SU-DHL-6 (cell line): ENCODE results near the gene ACAN.

ENCODE experiments used
- H2AFZ ChIP-seq: fragments of 200-600 bp; sonication (generic); 2 replicates; pipeline ENCODE4 v1.6.1; 2014; ENCODE audit warnings: low read depth, mild to moderate bottlenecking, moderate library complexity, mixed read lengths, antibody characterized with exemption, low read length; ENCODE audit not compliant: severe bottlenecking
- H3F3A ChIP-seq: fragments of 200-600 bp; shearing (Covaris generic); 2 replicates; pipeline ENCODE4 v1.6.0; 2016; ENCODE audit warnings: antibody characterized with exemption, mild to moderate bottlenecking; ENCODE audit not compliant: insufficient read depth
- H3K27ac ChIP-seq: fragments of 200-600 bp; sonication (generic); 2 replicates; pipeline ENCODE4 v1.5.1; 2016; ENCODE audit warnings: low read depth, mild to moderate bottlenecking, low read length, moderate library complexity, mixed read lengths
- H3K27me3 ChIP-seq: fragments of 200-600 bp; sonication (generic), shearing (Covaris generic); 2 replicates; pipeline ENCODE4 v1.6.0; 2014; ENCODE audit warnings: mild to moderate bottlenecking, low read length
- H3K36me3 ChIP-seq: fragments of 200-600 bp; sonication (generic); 2 replicates; pipeline ENCODE4 v1.6.1; 2014; ENCODE audit warnings: mild to moderate bottlenecking, low read length, mixed read lengths
- H3K4me2 ChIP-seq: fragments of 300-600, 200-600 bp; shearing (Covaris generic), sonication (generic); 2 replicates; pipeline ENCODE4 v1.6.0; 2014; ENCODE audit warnings: low read length, low read depth, mild to moderate bottlenecking; ENCODE audit not compliant: poor library complexity, severe bottlenecking
- H3K4me3 ChIP-seq: fragments of 200-600 bp; sonication (generic); 2 replicates; pipeline ENCODE4 v1.5.1; 2014; ENCODE audit warnings: antibody characterized with exemption, low read length, mild to moderate bottlenecking, mixed read lengths; ENCODE audit not compliant: insufficient read depth, poor library complexity, severe bottlenecking
- H3K79me2 ChIP-seq: fragments of 200-600 bp; sonication (generic); 2 replicates; pipeline ENCODE4 v1.6.1; 2014; ENCODE audit warnings: mild to moderate bottlenecking, low read length, moderate library complexity; ENCODE audit not compliant: insufficient read depth
- H3K9ac ChIP-seq: fragments of 200-600 bp; sonication (generic); 2 replicates; pipeline ENCODE4 v1.7.0; 2014; ENCODE audit warnings: mild to moderate bottlenecking, low read length
- H3K9me2 ChIP-seq: fragments of 200-600 bp; sonication (generic); replicated peaks from 2 replicates; pipeline ENCODE4 v1.6.1; 2014; ENCODE audit warnings: low read length; ENCODE audit not compliant: insufficient read depth
- H3K9me3 ChIP-seq: fragments of 200-600 bp; sonication (generic); 2 replicates; pipeline ENCODE4 v1.6.1; 2014; ENCODE audit warnings: low read length, mixed read lengths; ENCODE audit not compliant: insufficient read depth
- H4K20me1 ChIP-seq: fragments of 200-600 bp; sonication (generic); 2 replicates; pipeline ENCODE4 v1.6.1; 2014; ENCODE audit warnings: low read depth, mild to moderate bottlenecking, antibody characterized with exemption, low read length, moderate library complexity, mixed read lengths
- EZH2phosphoT487 ChIP-seq: fragments of 200-600 bp; sonication (generic), shearing (Covaris generic); conservative IDR thresholded peaks from 2 replicates; pipeline ENCODE4 v1.6.1; 2018; ENCODE audit warnings: mild to moderate bottlenecking, antibody characterized with exemption, low read length, moderate library complexity, mixed read lengths
- TF ChIP-seq, protein P1 (sequence below): fragments of 200-600 bp; sonication (generic); IDR thresholded peaks from one replicate; pipeline ENCODE4 v1.5.1; 2017; ENCODE audit warnings: antibody characterized with exemption, mild to moderate bottlenecking, low read length, moderate library complexity; ENCODE audit not compliant: insufficient read depth, poor library complexity, severe bottlenecking

Gene ACAN

DNA sequence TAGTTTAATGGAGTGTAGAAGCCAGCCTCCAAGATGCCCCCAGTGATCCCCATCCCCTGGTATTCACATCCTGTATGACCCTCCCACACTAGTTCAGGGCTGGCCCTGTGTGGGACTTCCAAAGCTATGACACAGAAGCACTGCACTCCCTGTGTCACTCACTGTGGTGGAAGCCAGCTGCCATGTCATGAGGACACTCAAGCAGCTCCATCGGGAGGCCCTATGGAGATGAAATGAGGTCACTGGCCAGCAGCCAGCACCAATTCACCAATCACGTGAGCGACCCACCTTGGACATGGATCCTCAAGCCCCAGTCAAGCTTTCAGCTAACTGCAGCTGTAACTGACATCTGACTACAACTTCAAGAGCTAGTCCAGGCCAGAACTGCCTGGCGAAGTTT, 3.9 kb upstream of the ACAN start:
- no peaks in the 10 kb centered on the region for H3K79me2 ChIP-seq
- TF ChIP-seq, protein P1, sequence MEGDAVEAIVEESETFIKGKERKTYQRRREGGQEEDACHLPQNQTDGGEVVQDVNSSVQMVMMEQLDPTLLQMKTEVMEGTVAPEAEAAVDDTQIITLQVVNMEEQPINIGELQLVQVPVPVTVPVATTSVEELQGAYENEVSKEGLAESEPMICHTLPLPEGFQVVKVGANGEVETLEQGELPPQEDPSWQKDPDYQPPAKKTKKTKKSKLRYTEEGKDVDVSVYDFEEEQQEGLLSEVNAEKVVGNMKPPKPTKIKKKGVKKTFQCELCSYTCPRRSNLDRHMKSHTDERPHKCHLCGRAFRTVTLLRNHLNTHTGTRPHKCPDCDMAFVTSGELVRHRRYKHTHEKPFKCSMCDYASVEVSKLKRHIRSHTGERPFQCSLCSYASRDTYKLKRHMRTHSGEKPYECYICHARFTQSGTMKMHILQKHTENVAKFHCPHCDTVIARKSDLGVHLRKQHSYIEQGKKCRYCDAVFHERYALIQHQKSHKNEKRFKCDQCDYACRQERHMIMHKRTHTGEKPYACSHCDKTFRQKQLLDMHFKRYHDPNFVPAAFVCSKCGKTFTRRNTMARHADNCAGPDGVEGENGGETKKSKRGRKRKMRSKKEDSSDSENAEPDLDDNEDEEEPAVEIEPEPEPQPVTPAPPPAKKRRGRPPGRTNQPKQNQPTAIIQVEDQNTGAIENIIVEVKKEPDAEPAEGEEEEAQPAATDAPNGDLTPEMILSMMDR = no peak
- no peak for TF ChIP-seq EZH2phosphoT487
- H3K27me3 ChIP-seq = no peaks in the 10 kb centered on the region
- H3K9me3 ChIP-seq = no peaks in the 10 kb centered on the region
- no peak overlapping the region for H2AFZ ChIP-seq
- no peak overlapping the region for H3K27ac ChIP-seq
- no peak overlapping the region for H3K9ac ChIP-seq
- no peaks in the 10 kb centered on the region for H4K20me1 ChIP-seq
- no peak overlapping the region for H3K4me2 ChIP-seq
- H3K36me3 ChIP-seq = no peaks in the 10 kb centered on the region
- H3K9me2 ChIP-seq = no peaks in the 10 kb centered on the region
- H3K4me3 ChIP-seq = no peak overlapping the region
- H3F3A ChIP-seq = no peaks in the 10 kb centered on the region

DNA sequence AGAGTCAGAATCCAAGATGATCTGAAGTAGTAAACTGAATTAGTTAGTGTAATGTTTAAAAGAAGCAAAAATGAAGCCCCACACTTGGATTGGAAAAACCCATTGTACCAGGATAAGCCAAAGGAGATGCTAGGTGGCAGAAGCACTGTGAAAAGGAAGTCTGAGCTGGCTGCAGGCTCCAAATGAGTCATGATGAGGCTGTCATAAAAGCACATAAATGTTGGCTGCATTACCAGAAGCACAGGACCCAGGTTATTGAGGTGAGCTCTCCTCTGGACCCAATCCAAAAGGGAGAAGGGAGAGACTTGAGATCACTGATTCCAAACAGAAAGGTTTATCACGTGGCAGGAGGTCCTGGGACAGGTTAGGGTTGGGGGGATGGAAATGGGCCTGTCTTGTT, 3.2 kb upstream of the ACAN start:
- no peak overlapping the region for H3K4me2 ChIP-seq

DNA sequence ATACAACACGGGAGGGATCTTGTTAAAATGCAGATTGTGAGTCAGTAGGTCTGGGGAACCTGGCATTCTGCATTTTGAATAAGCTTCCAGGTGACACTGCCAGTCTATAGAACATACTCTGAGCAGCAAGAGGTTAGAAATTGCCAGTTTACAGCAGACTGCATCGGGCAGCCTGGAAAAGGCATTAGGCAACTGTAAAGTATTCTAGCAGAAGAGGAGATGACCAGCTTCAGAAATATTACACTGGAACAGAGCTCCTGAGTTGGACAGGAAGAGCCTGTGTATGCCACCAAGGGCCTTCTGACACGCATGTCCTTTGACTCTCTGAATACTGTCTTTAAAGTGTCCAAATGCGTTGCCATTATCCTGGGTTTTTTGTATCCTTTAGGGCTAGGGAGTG, 2.5 kb upstream of the ACAN start:
- H3K27me3 ChIP-seq = no peaks in the 10 kb centered on the region
- no peak overlapping the region for H3K27ac ChIP-seq
- TF ChIP-seq EZH2phosphoT487 = no peak
- TF ChIP-seq, protein P1 = no peak
- H3K36me3 ChIP-seq = no peaks in the 10 kb centered on the region
- H3F3A ChIP-seq = no peaks in the 10 kb centered on the region
- no peak overlapping the region for H3K4me2 ChIP-seq
- H3K9me2 ChIP-seq = no peaks in the 10 kb centered on the region
- no peak overlapping the region for H3K4me3 ChIP-seq
- H3K9ac ChIP-seq = no peak overlapping the region
- no peaks in the 10 kb centered on the region for H3K79me2 ChIP-seq
- H4K20me1 ChIP-seq = no peaks in the 10 kb centered on the region
- H3K9me3 ChIP-seq = no peaks in the 10 kb centered on the region
- no peak overlapping the region for H2AFZ ChIP-seq

More for the DNA sequence above, 3.2 kb upstream of the ACAN start:
- Histone ChIP-seq H3K4me3 (no peak overlapping the region), H3K27ac (no peak overlapping the region), H4K20me1 (no peaks in the 10 kb centered on the region), H3K27me3 (no peaks in the 10 kb centered on the region), H3K79me2 (no peaks in the 10 kb centered on the region), H3K9me3 (no peaks in the 10 kb centered on the region), H3K9me2 (no peaks in the 10 kb centered on the region), H3F3A (no peaks in the 10 kb centered on the region), H3K36me3 (no peaks in the 10 kb centered on the region), H3K9ac (no peak overlapping the region), H2AFZ (no peak overlapping the region)
- TF ChIP-seq, protein P1 = no peak
- no peak for TF ChIP-seq EZH2phosphoT487
